Calu3 (cell line): ENCODE measurements around the gene IZUMO4. TPM values are rescaled to one million over a fixed set of nuclear protein-coding genes. Genes with fewer than 3 reads are reported as not detected.

Experiments
- BruUV-seq: library from RNA; stranded (reverse); fragments of 400-500 nt; replicated peaks from 2 replicates; lab custom pipeline; 2021; lab: Mats Ljungman, UMichigan
- CTCF ChIA-PET: fragments of 300-600 bp; sonication (Branson Sonifier 250); formaldehyde crosslinking; loops from one replicate; lab custom pipeline; 2022; ENCODE audit warnings: antibody characterized with exemption; lab: Charles Lee
- DNase-seq: peaks from one replicate; pipeline ENCODE4 v3.0.0; 2022
- H3K27ac Mint-ChIP-seq: one replicate; pipeline ENCODE4 v1.8.0; 2022; ENCODE audit warnings: mixed read lengths; ENCODE audit not compliant: unreplicated experiment
- H3K27me3 Mint-ChIP-seq: one replicate; pipeline ENCODE4 v1.8.0; 2022; ENCODE audit warnings: mixed read lengths; ENCODE audit not compliant: unreplicated experiment
- H3K36me3 Mint-ChIP-seq: one replicate; pipeline ENCODE4 v1.8.0; 2022; ENCODE audit warnings: mild to moderate bottlenecking, moderate library complexity, mixed read lengths; ENCODE audit not compliant: insufficient read depth, unreplicated experiment
- H3K4me1 Mint-ChIP-seq: one replicate; pipeline ENCODE4 v1.8.0; 2022; ENCODE audit warnings: mild to moderate bottlenecking, low read depth, mixed read lengths; ENCODE audit not compliant: unreplicated experiment
- H3K4me3 Mint-ChIP-seq: one replicate; pipeline ENCODE4 v1.8.0; 2022; ENCODE audit warnings: mild to moderate bottlenecking, low read depth, moderate library complexity, mixed read lengths; ENCODE audit not compliant: unreplicated experiment
- H3K9me3 Mint-ChIP-seq: one replicate; pipeline ENCODE4 v1.8.0; 2022; ENCODE audit warnings: low read depth, mixed read lengths; ENCODE audit not compliant: unreplicated experiment
- CTCF ChIP-seq: fragments of 200-600 bp; IDR thresholded peaks from one replicate; pipeline ENCODE4 v1.8.0; 2022; ENCODE audit warnings: antibody characterized with exemption; ENCODE audit not compliant: unreplicated experiment
- intact Hi-C: fragments of 100-400 bp; cut with micrococcal nuclease; formaldehyde crosslinking; loops from one replicate; pipeline ENCODE4 v1.10.0; 2022; ENCODE audit not compliant: unreplicated experiment
- total RNA-seq: library from RNA; stranded (reverse); gene quantifications from 2 replicates; pipeline ENCODE4 v1.2.3, GENCODE V29; 2022

IZUMO4 gene
- total RNA-seq, 1 experiment from 2014 or later, result 2.7 TPM

- Mint-ChIP-seq H3K9me3 (no peaks in the 10 kb centered on the region), H3K4me1 (no peaks in the 10 kb centered on the region), H3K27ac (no peak overlapping the region), H3K27me3 (no peaks in the 10 kb centered on the region), H3K4me3 (peak overlapping the region; percentile 80), H3K36me3 (peaks cover 61% of the 10 kb centered on the region)
- intact Hi-C loops, result no loop called here
- CTCF ChIA-PET, result interaction anchor here (0.6 kb wide), 1 partner anchor 58 kb away, joined by 5 read pairs; no protein-coding TSS in a partner anchor
- BruUV-seq, result no TSS peak
- DNase-seq, result no peak
- no peak for TF ChIP-seq CTCF
These were observed 629 bp downstream of the IZUMO4 start for GRCh38 chr19:2097203-2097885.

GRCh38 chr19:2097886-2098327 is 1.2 kb downstream of the IZUMO4 start:
- no peaks in the 10 kb centered on the region for H3K9me3 Mint-ChIP-seq
- intact Hi-C loops, result no loop called here
- DNase-seq, result no peak
- H3K4me3 Mint-ChIP-seq, result no peak overlapping the region
- CTCF ChIA-PET, result no interaction called here
- H3K27ac Mint-ChIP-seq, result no peak overlapping the region
- no peaks in the 10 kb centered on the region for H3K27me3 Mint-ChIP-seq
- H3K36me3 Mint-ChIP-seq, result peaks cover 63% of the 10 kb centered on the region
- no peak for TF ChIP-seq CTCF
- no TSS peak for BruUV-seq
- no peaks in the 10 kb centered on the region for H3K4me1 Mint-ChIP-seq

GRCh38 chr19:2099054-2099501 is 2.4 kb downstream of the IZUMO4 start:
- intact Hi-C loops, result no loop called here
- BruUV-seq, result no TSS peak
- Mint-ChIP-seq H3K36me3 (peaks cover 70% of the 10 kb centered on the region), H3K4me1 (no peaks in the 10 kb centered on the region), H3K4me3 (no peak overlapping the region), H3K27me3 (no peaks in the 10 kb centered on the region), H3K9me3 (no peaks in the 10 kb centered on the region), H3K27ac (no peak overlapping the region)
- CTCF ChIA-PET, result no interaction called here
- DNase-seq, result no peak
- no peak for TF ChIP-seq CTCF

- no peak for TF ChIP-seq CTCF
- Mint-ChIP-seq H3K27me3 (no peaks in the 10 kb centered on the region), H3K9me3 (no peaks in the 10 kb centered on the region), H3K4me3 (no peak overlapping the region), H3K27ac (no peak overlapping the region), H3K4me1 (no peaks in the 10 kb centered on the region), H3K36me3 (peaks cover 69% of the 10 kb centered on the region)
- intact Hi-C loops, result no loop called here
- no peak for DNase-seq
- BruUV-seq, result no TSS peak
- CTCF ChIA-PET, result interaction anchor here (0.8 kb wide), 1 partner anchor 61 kb away, joined by 3 read pairs; no protein-coding TSS in a partner anchor
These were observed 3.4 kb downstream of the IZUMO4 start for GRCh38 chr19:2099937-2100718.
